ENCODE data around the gene FSTL5. TPM values are rescaled to one million over a fixed set of nuclear protein-coding genes. Genes with fewer than 3 reads are reported as not detected.

The FSTL5 gene
- total RNA-seq, 4 donors from 2014 or later, result not detected

GRCh38 chr4:162164906-162165510 lies 1.2 kb upstream of the FSTL5 start:
- no peak for TF ChIP-seq POLR2AphosphoS5 (IDR thresholded peaks at IDR 0.05)
- TF ChIP-seq CTCF (IDR thresholded peaks at IDR 0.05), result no peak
- no peak for TF ChIP-seq POLR2A (IDR thresholded peaks at IDR 0.05)
- TF ChIP-seq EP300 (IDR thresholded peaks at IDR 0.05), result no peak
- H3K27me3 ChIP-seq, result peaks cover 3% of the 10 kb centered on the region

GRCh38 chr4:162162672-162163071 lies 1.1 kb downstream of the FSTL5 start:
- TF ChIP-seq POLR2AphosphoS5 (IDR thresholded peaks at IDR 0.05), result no peak
- no peak for TF ChIP-seq EP300 (IDR thresholded peaks at IDR 0.05)
- no peak for TF ChIP-seq CTCF (IDR thresholded peaks at IDR 0.05)
- no peak for TF ChIP-seq POLR2A (IDR thresholded peaks at IDR 0.05)
- WGBS, result 36% methylated on average over 2 of the region's 2 CpGs
- H3K27me3 ChIP-seq, result peaks cover 3% of the 10 kb centered on the region

More at GRCh38 chr4:162164906-162165510, 1.2 kb upstream of the FSTL5 start:
- Histone ChIP-seq H3K4me3 (no peak overlapping the region), H3K9me3 (no peaks in the 10 kb centered on the region), H3K4me1 (no peaks in the 10 kb centered on the region), H3K36me3 (no peaks in the 10 kb centered on the region), H3K27ac (no peak overlapping the region)
- DNase-seq (ENCODE audit: low spot score in 2 of 2), result no peak

GRCh38 chr4:162157241-162157640 lies 6.6 kb downstream of the FSTL5 start:
- WGBS, result 79% methylated on average over 2 of the region's 2 CpGs
- Histone ChIP-seq H3K27ac (no peak overlapping the region), H3K27me3 (no peaks in the 10 kb centered on the region), H3K4me1 (no peaks in the 10 kb centered on the region), H3K4me3 (no peak overlapping the region), H3K36me3 (no peaks in the 10 kb centered on the region), H3K9me3 (no peaks in the 10 kb centered on the region)
- TF ChIP-seq POLR2A (IDR thresholded peaks at IDR 0.05) (no peak), CTCF (IDR thresholded peaks at IDR 0.05) (no peak), EP300 (IDR thresholded peaks at IDR 0.05) (no peak), POLR2AphosphoS5 (IDR thresholded peaks at IDR 0.05) (no peak)
- DNase-seq (ENCODE audit: low spot score in 2 of 2), result no peak

More at GRCh38 chr4:162162672-162163071, 1.1 kb downstream of the FSTL5 start:
- H3K4me1 ChIP-seq, result no peaks in the 10 kb centered on the region
- no peak for DNase-seq (ENCODE audit: low spot score in 2 of 2)
- no peaks in the 10 kb centered on the region for H3K36me3 ChIP-seq
- no peaks in the 10 kb centered on the region for H3K9me3 ChIP-seq
- H3K27ac ChIP-seq, result no peak overlapping the region
- no peak overlapping the region for H3K4me3 ChIP-seq

- H3K4me3 ChIP-seq, result no peak overlapping the region
- no peaks in the 10 kb centered on the region for H3K9me3 ChIP-seq
- TF ChIP-seq EP300 (IDR thresholded peaks at IDR 0.05) (no peak), POLR2AphosphoS5 (IDR thresholded peaks at IDR 0.05) (no peak), POLR2A (IDR thresholded peaks at IDR 0.05) (no peak), CTCF (IDR thresholded peaks at IDR 0.05) (no peak)
- WGBS, result 86% methylated on average over 7 of the region's 7 CpGs
- H3K27ac ChIP-seq, result no peak overlapping the region
- no peaks in the 10 kb centered on the region for H3K27me3 ChIP-seq
- H3K36me3 ChIP-seq, result no peaks in the 10 kb centered on the region
- no peak for DNase-seq (ENCODE audit: low spot score in 2 of 2)
- H3K4me1 ChIP-seq, result no peaks in the 10 kb centered on the region
Observed at GRCh38 chr4:162154862-162155540, 8.8 kb downstream of the FSTL5 start.

- 46% methylated on average over 4 of the region's 4 CpGs for WGBS
- no peaks in the 10 kb centered on the region for H3K27me3 ChIP-seq
Observed at GRCh38 chr4:162151850-162152249, 11.9 kb downstream of the FSTL5 start.

More at GRCh38 chr4:162151850-162152249, 11.9 kb downstream of the FSTL5 start:
- no peak for DNase-seq (ENCODE audit: low spot score in 2 of 2)
- TF ChIP-seq POLR2A (IDR thresholded peaks at IDR 0.05) (no peak), CTCF (IDR thresholded peaks at IDR 0.05) (no peak), EP300 (IDR thresholded peaks at IDR 0.05) (no peak)
- Histone ChIP-seq H3K27ac (no peak overlapping the region), H3K36me3 (no peaks in the 10 kb centered on the region), H3K4me3 (no peak overlapping the region), H3K9me3 (no peaks in the 10 kb centered on the region), H3K4me1 (no peaks in the 10 kb centered on the region)

Data from suprapubic skin (tissue), 4 donors.